ENCODE data around the gene SLC39A6. TPM values are rescaled to one million over a fixed set of nuclear protein-coding genes. Genes with fewer than 3 reads are reported as not detected.
"Not testable (repeated sequence)": the region's sequence is repeated elsewhere in the genome, so short reads cannot be mapped to it uniquely, and the experiment has no call there.

SLC39A6 gene
- polyA plus RNA-seq, 4 donors = 0.89 to 12.0 (median 5.6) TPM

GRCh38 chr18:36107477-36107876, 21.7 kb downstream of the SLC39A6 start:
- Histone ChIP-seq H3K4me3 (ENCODE audit: low read depth in 1 of 3, low read length in 3 of 3) (no peak overlapping the region), H3K4me1 (ENCODE audit: control insufficient read depth in 3 of 3, insufficient read depth in 2 of 3, low read depth in 1 of 3, low read length in 2 of 3) (no peaks in the 10 kb centered on the region), H3K27me3 (ENCODE audit: control insufficient read depth in 3 of 3, insufficient read depth in 3 of 3, low read length in 3 of 3) (no peaks in the 10 kb centered on the region), H3K36me3 (ENCODE audit: control insufficient read depth in 3 of 3, insufficient read depth in 2 of 3, low read depth in 1 of 3, low read length in 3 of 3) (peaks cover 5 to 8% (median 7%) of the 10 kb centered on the region in 3 donors), H3K9me3 (ENCODE audit: control insufficient read depth in 2 of 2, insufficient read depth in 1 of 2, low read depth in 1 of 2, low read length in 1 of 2) (peaks cover 0 to 3% of the 10 kb centered on the region in 2 donors), H3K27ac (ENCODE audit: low read depth in 1 of 3, low read length in 2 of 3) (no peak overlapping the region)
- DNase-seq = no peak
- no peak for FAIRE-seq

GRCh38 chr18:36104749-36105148, 24.4 kb downstream of the SLC39A6 start:
- H3K4me3 ChIP-seq (ENCODE audit: low read depth in 1 of 3, low read length in 3 of 3) = no peak overlapping the region
- DNase-seq = no peak
- H3K4me1 ChIP-seq (ENCODE audit: control insufficient read depth in 3 of 3, insufficient read depth in 2 of 3, low read depth in 1 of 3, low read length in 2 of 3) = no peaks in the 10 kb centered on the region
- no peak overlapping the region for H3K27ac ChIP-seq (ENCODE audit: low read depth in 1 of 3, low read length in 2 of 3)
- WGBS, 3 donors = 83 to 92% (median 85%) methylated on average over 2 of the region's 2 CpGs
- no peaks in the 10 kb centered on the region for H3K27me3 ChIP-seq (ENCODE audit: control insufficient read depth in 3 of 3, insufficient read depth in 3 of 3, low read length in 3 of 3)
- H3K9me3 ChIP-seq (ENCODE audit: control insufficient read depth in 2 of 2, insufficient read depth in 1 of 2, low read depth in 1 of 2, low read length in 1 of 2) = peaks cover 0 to 13% of the 10 kb centered on the region in 2 donors
- FAIRE-seq = no peak
- H3K36me3 ChIP-seq (ENCODE audit: control insufficient read depth in 3 of 3, insufficient read depth in 2 of 3, low read depth in 1 of 3, low read length in 3 of 3) = peaks cover 0 to 3% (median 0%) of the 10 kb centered on the region in 3 donors

DNA sequence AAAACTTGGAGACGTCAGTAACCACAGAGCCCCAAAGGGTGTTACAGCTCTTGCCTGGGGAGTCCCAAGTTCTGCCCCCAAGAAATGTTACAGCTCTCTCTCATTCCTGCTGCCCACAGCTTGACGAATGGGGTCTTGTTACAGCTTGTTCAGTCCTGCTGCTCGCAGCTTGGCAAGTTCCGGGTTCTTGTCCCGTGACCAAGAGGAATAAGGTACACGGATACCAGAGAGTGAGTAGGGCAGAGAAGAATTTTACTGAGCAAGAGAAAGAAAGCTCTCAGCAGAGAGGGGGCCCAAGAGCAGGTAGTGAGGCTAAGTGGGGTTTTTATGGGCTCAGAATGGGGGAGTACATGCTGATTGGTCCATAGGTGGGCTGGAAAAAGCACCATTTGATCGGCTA, 27.2 kb downstream of the SLC39A6 start:
- Histone ChIP-seq H3K27ac (ENCODE audit: low read depth in 1 of 3, low read length in 2 of 3) (no peak overlapping the region), H3K4me3 (ENCODE audit: low read depth in 1 of 3, low read length in 3 of 3) (no peak overlapping the region), H3K4me1 (ENCODE audit: control insufficient read depth in 3 of 3, insufficient read depth in 2 of 3, low read depth in 1 of 3, low read length in 2 of 3) (no peaks in the 10 kb centered on the region), H3K9me3 (ENCODE audit: control insufficient read depth in 2 of 2, insufficient read depth in 1 of 2, low read depth in 1 of 2, low read length in 1 of 2) (peaks cover 0 to 13% of the 10 kb centered on the region in 2 donors), H3K27me3 (ENCODE audit: control insufficient read depth in 3 of 3, insufficient read depth in 3 of 3, low read length in 3 of 3) (no peaks in the 10 kb centered on the region), H3K36me3 (ENCODE audit: control insufficient read depth in 3 of 3, insufficient read depth in 2 of 3, low read depth in 1 of 3, low read length in 3 of 3) (no peaks in the 10 kb centered on the region)
- DNase-seq (no peak), FAIRE-seq (no peak)
- 93 to 94% (median 93%) methylated on average over 7 of the region's 7 CpGs for WGBS, 3 donors

GRCh38 chr18:36099311-36099710, 29.8 kb downstream of the SLC39A6 start:
- FAIRE-seq = no peak
- Histone ChIP-seq H3K9me3 (ENCODE audit: control insufficient read depth in 2 of 2, insufficient read depth in 1 of 2, low read depth in 1 of 2, low read length in 1 of 2) (peaks cover 0 to 13% of the 10 kb centered on the region in 2 donors), H3K27me3 (ENCODE audit: control insufficient read depth in 3 of 3, insufficient read depth in 3 of 3, low read length in 3 of 3) (no peaks in the 10 kb centered on the region), H3K4me3 (ENCODE audit: low read depth in 1 of 3, low read length in 3 of 3) (no peak overlapping the region), H3K4me1 (ENCODE audit: control insufficient read depth in 3 of 3, insufficient read depth in 2 of 3, low read depth in 1 of 3, low read length in 2 of 3) (no peaks in the 10 kb centered on the region), H3K36me3 (ENCODE audit: control insufficient read depth in 3 of 3, insufficient read depth in 2 of 3, low read depth in 1 of 3, low read length in 3 of 3) (no peaks in the 10 kb centered on the region), H3K27ac (ENCODE audit: low read depth in 1 of 3, low read length in 2 of 3) (no peak overlapping the region)
- DNase-seq = no peak

- Histone ChIP-seq H3K27me3 (ENCODE audit: control insufficient read depth in 3 of 3, insufficient read depth in 3 of 3, low read length in 3 of 3) (no peaks in the 10 kb centered on the region), H3K36me3 (ENCODE audit: control insufficient read depth in 3 of 3, insufficient read depth in 2 of 3, low read depth in 1 of 3, low read length in 3 of 3) (no peaks in the 10 kb centered on the region), H3K4me1 (ENCODE audit: control insufficient read depth in 3 of 3, insufficient read depth in 2 of 3, low read depth in 1 of 3, low read length in 2 of 3) (no peaks in the 10 kb centered on the region), H3K4me3 (ENCODE audit: low read depth in 1 of 3, low read length in 3 of 3) (no peak overlapping the region), H3K9me3 (ENCODE audit: control insufficient read depth in 2 of 2, insufficient read depth in 1 of 2, low read depth in 1 of 2, low read length in 1 of 2) (peaks cover 0 to 6% of the 10 kb centered on the region in 2 donors), H3K27ac (ENCODE audit: low read depth in 1 of 3, low read length in 2 of 3) (no peak overlapping the region)
- no peak for FAIRE-seq
- DNase-seq = no peak
Observed at GRCh38 chr18:36096955-36097354, 32.2 kb downstream of the SLC39A6 start.

- Histone ChIP-seq H3K4me1 (ENCODE audit: control insufficient read depth in 3 of 3, insufficient read depth in 2 of 3, low read depth in 1 of 3, low read length in 2 of 3) (no peaks in the 10 kb centered on the region), H3K27ac (ENCODE audit: low read depth in 1 of 3, low read length in 2 of 3) (no peak overlapping the region), H3K9me3 (ENCODE audit: control insufficient read depth in 2 of 2, insufficient read depth in 1 of 2, low read depth in 1 of 2, low read length in 1 of 2) (no peaks in the 10 kb centered on the region), H3K36me3 (ENCODE audit: control insufficient read depth in 3 of 3, insufficient read depth in 2 of 3, low read depth in 1 of 3, low read length in 3 of 3) (no peaks in the 10 kb centered on the region), H3K4me3 (ENCODE audit: low read depth in 1 of 3, low read length in 3 of 3) (no peak overlapping the region), H3K27me3 (ENCODE audit: control insufficient read depth in 3 of 3, insufficient read depth in 3 of 3, low read length in 3 of 3) (no peaks in the 10 kb centered on the region)
- 20 to 26% (median 23%) methylated on average over 1 of the region's 1 CpG for WGBS, 3 donors
- FAIRE-seq (peak; percentile 44), DNase-seq (peak; percentile 39 to 53)
Observed at GRCh38 chr18:36095936-36096519, 33.1 kb downstream of the SLC39A6 start.

DNA sequence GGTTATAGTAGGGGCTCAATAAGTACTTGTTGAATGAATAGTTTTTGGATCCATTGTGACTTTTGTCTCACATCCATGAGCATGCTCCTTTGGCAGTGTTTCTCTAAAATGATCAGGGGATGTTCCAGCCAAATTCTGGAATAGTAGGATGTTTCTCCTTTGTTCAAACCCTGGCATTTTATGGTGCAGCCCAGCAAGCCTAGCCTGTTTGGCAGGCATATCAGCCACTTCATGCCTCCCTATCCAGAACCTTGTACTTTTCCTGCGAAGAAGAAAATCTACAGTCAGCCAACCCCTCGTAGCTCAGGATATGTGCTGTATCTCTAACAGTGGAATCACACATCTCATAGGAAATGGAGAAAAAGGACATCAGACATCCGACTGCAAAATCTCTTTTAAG, 34.7 kb downstream of the SLC39A6 start:
- WGBS, 3 donors = 51 to 77% (median 63%) methylated on average over 3 of the region's 3 CpGs
- Histone ChIP-seq H3K27ac (ENCODE audit: low read depth in 1 of 3, low read length in 2 of 3) (no peak overlapping the region), H3K4me1 (ENCODE audit: control insufficient read depth in 3 of 3, insufficient read depth in 2 of 3, low read depth in 1 of 3, low read length in 2 of 3) (no peaks in the 10 kb centered on the region), H3K27me3 (ENCODE audit: control insufficient read depth in 3 of 3, insufficient read depth in 3 of 3, low read length in 3 of 3) (no peaks in the 10 kb centered on the region), H3K36me3 (ENCODE audit: control insufficient read depth in 3 of 3, insufficient read depth in 2 of 3, low read depth in 1 of 3, low read length in 3 of 3) (no peaks in the 10 kb centered on the region), H3K9me3 (ENCODE audit: control insufficient read depth in 2 of 2, insufficient read depth in 1 of 2, low read depth in 1 of 2, low read length in 1 of 2) (no peaks in the 10 kb centered on the region), H3K4me3 (ENCODE audit: low read depth in 1 of 3, low read length in 3 of 3) (no peak overlapping the region)
- DNase-seq (no peak), FAIRE-seq (no peak)

DNA sequence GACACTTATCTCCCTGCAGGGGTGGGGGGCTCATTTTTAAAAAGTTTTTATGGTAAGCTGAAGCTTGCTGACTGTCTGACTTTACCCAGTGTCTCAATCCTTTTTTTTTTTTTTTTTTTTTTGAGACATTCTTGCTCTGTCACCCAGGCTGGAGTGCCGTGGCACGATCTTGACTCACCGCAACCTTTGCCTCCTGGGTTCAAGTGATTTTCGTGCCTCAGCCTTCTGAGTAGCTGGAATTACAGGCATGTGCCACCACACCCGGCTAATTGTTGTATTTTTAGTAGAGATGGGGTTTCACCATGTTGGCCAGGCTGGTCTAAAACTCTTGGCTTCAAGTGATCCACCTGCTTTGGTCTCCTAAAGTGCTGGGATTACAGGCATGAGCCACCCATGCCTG, 37.0 kb downstream of the SLC39A6 start:
- not testable (repeated sequence) for H3K27ac ChIP-seq (ENCODE audit: low read depth in 1 of 3, low read length in 2 of 3); FAIRE-seq; H3K9me3 ChIP-seq (ENCODE audit: control insufficient read depth in 2 of 2, insufficient read depth in 1 of 2, low read depth in 1 of 2, low read length in 1 of 2); H3K4me3 ChIP-seq (ENCODE audit: low read depth in 1 of 3, low read length in 3 of 3); H3K27me3 ChIP-seq (ENCODE audit: control insufficient read depth in 3 of 3, insufficient read depth in 3 of 3, low read length in 3 of 3); H3K36me3 ChIP-seq (ENCODE audit: control insufficient read depth in 3 of 3, insufficient read depth in 2 of 3, low read depth in 1 of 3, low read length in 3 of 3); H3K4me1 ChIP-seq (ENCODE audit: control insufficient read depth in 3 of 3, insufficient read depth in 2 of 3, low read depth in 1 of 3, low read length in 2 of 3)
- DNase-seq = peak in 1 of 2 donors; percentile 42
- WGBS, 3 donors = 37 to 64% (median 45%) methylated on average over 5 of the region's 5 CpGs

- Histone ChIP-seq H3K4me3 (ENCODE audit: low read depth in 1 of 3, low read length in 3 of 3) (no peak overlapping the region), H3K36me3 (ENCODE audit: control insufficient read depth in 3 of 3, insufficient read depth in 2 of 3, low read depth in 1 of 3, low read length in 3 of 3) (no peaks in the 10 kb centered on the region), H3K27ac (ENCODE audit: low read depth in 1 of 3, low read length in 2 of 3) (no peak overlapping the region), H3K4me1 (ENCODE audit: control insufficient read depth in 3 of 3, insufficient read depth in 2 of 3, low read depth in 1 of 3, low read length in 2 of 3) (no peaks in the 10 kb centered on the region), H3K9me3 (ENCODE audit: control insufficient read depth in 2 of 2, insufficient read depth in 1 of 2, low read depth in 1 of 2, low read length in 1 of 2) (no peaks in the 10 kb centered on the region), H3K27me3 (ENCODE audit: control insufficient read depth in 3 of 3, insufficient read depth in 3 of 3, low read length in 3 of 3) (no peaks in the 10 kb centered on the region)
- FAIRE-seq = no peak
- 81 to 86% (median 83%) methylated on average over 6 of the region's 6 CpGs for WGBS, 3 donors
- no peak for DNase-seq
Observed at GRCh38 chr18:36089001-36089400, 40.1 kb downstream of the SLC39A6 start.

Data from small intestine (tissue), 7 donors.